Measurements from ENCODE around the gene MRPL43.
"Not testable (repeated sequence)": the region's sequence is repeated elsewhere in the genome, so short reads cannot be mapped to it uniquely, and the experiment has no call there.

The MRPL43 gene

GRCh38 chr10:100982916-100983830 lies 4.1 kb downstream of the MRPL43 start:
- DNase-seq (ENCODE audit: low spot score), result peak; percentile 25

- DNase-seq (ENCODE audit: low spot score), result no peak
Observed at GRCh38 chr10:100981178-100981772, 6.0 kb downstream of the MRPL43 start.

- no peak for DNase-seq (ENCODE audit: low spot score)
Observed at GRCh38 chr10:100980711-100981110, 6.6 kb downstream of the MRPL43 start.

GRCh38 chr10:100980311-100980710 lies 7.0 kb downstream of the MRPL43 start:
- no peak for DNase-seq (ENCODE audit: low spot score)

- no peak for DNase-seq (ENCODE audit: low spot score)
Observed at GRCh38 chr10:100979791-100980272, 7.5 kb downstream of the MRPL43 start.

GRCh38 chr10:100978901-100979195 lies 8.4 kb downstream of the MRPL43 start:
- DNase-seq (ENCODE audit: low spot score), result no peak

GRCh38 chr10:100978121-100978900 lies 9.0 kb downstream of the MRPL43 start:
- no peak for DNase-seq (ENCODE audit: low spot score)

- DNase-seq (ENCODE audit: low spot score), result no peak
Observed at GRCh38 chr10:100977436-100977835, 9.9 kb downstream of the MRPL43 start.

- no peak for DNase-seq (ENCODE audit: low spot score)
Observed at GRCh38 chr10:100976906-100977305, 10.4 kb downstream of the MRPL43 start.

- not testable (repeated sequence) for DNase-seq (ENCODE audit: low spot score)
Observed at GRCh38 chr10:100975397-100975796, 11.9 kb downstream of the MRPL43 start.

GRCh38 chr10:100972904-100973535 lies 14.3 kb downstream of the MRPL43 start:
- no peak for DNase-seq (ENCODE audit: low spot score)

GRCh38 chr10:100972115-100972903 lies 15.0 kb downstream of the MRPL43 start:
- no peak for DNase-seq (ENCODE audit: low spot score)

- DNase-seq (ENCODE audit: low spot score), result no peak
Observed at GRCh38 chr10:100970914-100971811, 16.1 kb downstream of the MRPL43 start.

- DNase-seq (ENCODE audit: low spot score), result no peak
Observed at GRCh38 chr10:100970076-100970913, 17.0 kb downstream of the MRPL43 start.

- peak; percentile 18 for DNase-seq (ENCODE audit: low spot score)
Observed at GRCh38 chr10:100969187-100970075, 17.9 kb downstream of the MRPL43 start, which contains the start of gene SEMA4G. Gene SEMA4G, plus strand, starts transcription at chr10:100969504. Its CDS starts 3,409 bp downstream, at chr10:100972913.

GRCh38 chr10:100968863-100969186 lies 18.5 kb downstream of the MRPL43 start:
- no peak for DNase-seq (ENCODE audit: low spot score)

GRCh38 chr10:100968062-100968736 lies 19.1 kb downstream of the MRPL43 start:
- no peak for DNase-seq (ENCODE audit: low spot score)

- no peak for DNase-seq (ENCODE audit: low spot score)
Observed at GRCh38 chr10:100967332-100967731, 20.0 kb downstream of the MRPL43 start.
